HFFc6 (cell line): ENCODE data around the gene NKAIN1. TPM values are rescaled to one million over a fixed set of nuclear protein-coding genes. Genes with fewer than 3 reads are reported as not detected.

Experiments
- DNase-seq: peaks from one replicate; pipeline ENCODE4 v3.0.0-alpha.2; 2018
- H3K27ac Mint-ChIP-seq: 2 replicates; pipeline ENCODE4 v1.8.0; 2020; ENCODE audit warnings: mild to moderate bottlenecking, mixed read lengths
- H3K27me3 Mint-ChIP-seq: 2 replicates; pipeline ENCODE4 v1.8.0; 2021; ENCODE audit warnings: mild to moderate bottlenecking, moderate library complexity, mixed read lengths; ENCODE audit not compliant: insufficient read depth
- H3K36me3 Mint-ChIP-seq: 2 replicates; pipeline ENCODE4 v1.8.0; 2021; ENCODE audit warnings: low read depth, mixed read lengths
- H3K4me1 Mint-ChIP-seq: 2 replicates; pipeline ENCODE4 v1.8.0; 2020; ENCODE audit warnings: low read depth, mixed read lengths
- H3K4me3 Mint-ChIP-seq: 2 replicates; pipeline ENCODE4 v1.8.0; 2020; ENCODE audit warnings: mild to moderate bottlenecking, moderate library complexity, mixed read lengths
- H3K9me3 Mint-ChIP-seq: 2 replicates; pipeline ENCODE4 v1.8.0; 2020; ENCODE audit warnings: mild to moderate bottlenecking, mixed read lengths
- CTCF ChIP-seq: fragments of 200-600 bp; sonication (generic); IDR thresholded peaks from 2 replicates; pipeline ENCODE4 v1.5.0; 2021; ENCODE audit warnings: antibody characterized with exemption, mild to moderate bottlenecking
- total RNA-seq, 6 experiments: library from RNA; stranded (reverse); fragmentation: NEBNext Ultra II Directional; extraction: Animal tissue kit (Norgen Biotek cat#: 25700); gene quantifications; 2 replicates in 1 of 6; 3 replicates in 5 of 6; pipeline ENCODE4 v1.2.3, GENCODE V29; 2021

Gene NKAIN1
- total RNA-seq, 6 experiments from 2014 or later, result not detected

GRCh38 chr1:31227891-31228568 lies 11.7 kb downstream of the NKAIN1 start:
- H3K4me1 Mint-ChIP-seq, result no peaks in the 10 kb centered on the region
- H3K9me3 Mint-ChIP-seq, result no peaks in the 10 kb centered on the region
- no peak for TF ChIP-seq CTCF
- peaks cover 37% of the 10 kb centered on the region; the same call in 1 of the 2 replicates for H3K27me3 Mint-ChIP-seq
- no peaks in the 10 kb centered on the region for H3K36me3 Mint-ChIP-seq
- no peak for DNase-seq
- no peak overlapping the region for H3K27ac Mint-ChIP-seq
- no peak overlapping the region for H3K4me3 Mint-ChIP-seq

- no peak for TF ChIP-seq CTCF
- Mint-ChIP-seq H3K27ac (no peak overlapping the region), H3K4me1 (no peaks in the 10 kb centered on the region), H3K36me3 (no peaks in the 10 kb centered on the region), H3K4me3 (peak overlapping the region; percentile 41; the same call in 1 of the 2 replicates), H3K9me3 (no peaks in the 10 kb centered on the region), H3K27me3 (peaks cover 27% of the 10 kb centered on the region)
- no peak for DNase-seq
Observed at GRCh38 chr1:31224068-31224467, 15.6 kb downstream of the NKAIN1 start.

- H3K9me3 Mint-ChIP-seq, result no peaks in the 10 kb centered on the region
- no peak for TF ChIP-seq CTCF
- H3K27ac Mint-ChIP-seq, result no peak overlapping the region
- H3K27me3 Mint-ChIP-seq, result peaks cover 27% of the 10 kb centered on the region
- no peak for DNase-seq
- H3K36me3 Mint-ChIP-seq, result no peaks in the 10 kb centered on the region
- no peak overlapping the region for H3K4me3 Mint-ChIP-seq
- no peaks in the 10 kb centered on the region for H3K4me1 Mint-ChIP-seq
Observed at GRCh38 chr1:31222176-31222575, 17.5 kb downstream of the NKAIN1 start.

- DNase-seq, result no peak
- Mint-ChIP-seq H3K9me3 (no peaks in the 10 kb centered on the region), H3K4me3 (no peak overlapping the region), H3K27me3 (peaks cover 23% of the 10 kb centered on the region), H3K4me1 (no peaks in the 10 kb centered on the region), H3K27ac (no peak overlapping the region), H3K36me3 (no peaks in the 10 kb centered on the region)
- TF ChIP-seq CTCF, result no peak
Observed at GRCh38 chr1:31221072-31221471, 18.6 kb downstream of the NKAIN1 start.

GRCh38 chr1:31219489-31219888 lies 20.2 kb downstream of the NKAIN1 start:
- Mint-ChIP-seq H3K4me1 (no peaks in the 10 kb centered on the region), H3K4me3 (no peak overlapping the region), H3K27ac (no peak overlapping the region), H3K9me3 (peaks cover under 1% of the 10 kb centered on the region; the same call in 1 of the 2 replicates), H3K27me3 (peaks cover 23% of the 10 kb centered on the region), H3K36me3 (no peaks in the 10 kb centered on the region)
- DNase-seq, result no peak
- no peak for TF ChIP-seq CTCF
